ENCODE measurements around the gene SLC2A10.

SLC2A10 gene

GRCh38 chr20:46691196-46691595, 18.3 kb upstream of the SLC2A10 start:
- Mint-ChIP-seq H3K9me3 (no peaks in the 10 kb centered on the region), H3K4me3 (no peak overlapping the region), H3K27ac (no peak overlapping the region), H3K4me1 (peaks cover 37% of the 10 kb centered on the region), H3K27me3 (peaks cover 1% of the 10 kb centered on the region)
- ATAC-seq (no peak), DNase-seq (no peak)

- Mint-ChIP-seq H3K9me3 (peaks cover 0 to 7% of the 10 kb centered on the region in 2 donors), H3K4me3 (no peak overlapping the region), H3K4me1 (peaks cover 15% of the 10 kb centered on the region), H3K27ac (no peak overlapping the region), H3K27me3 (peaks cover 29% of the 10 kb centered on the region)
- DNase-seq: no peak
- no peak for ATAC-seq
Measured at GRCh38 chr20:46694484-46694883, 15.0 kb upstream of the SLC2A10 start.

DNA sequence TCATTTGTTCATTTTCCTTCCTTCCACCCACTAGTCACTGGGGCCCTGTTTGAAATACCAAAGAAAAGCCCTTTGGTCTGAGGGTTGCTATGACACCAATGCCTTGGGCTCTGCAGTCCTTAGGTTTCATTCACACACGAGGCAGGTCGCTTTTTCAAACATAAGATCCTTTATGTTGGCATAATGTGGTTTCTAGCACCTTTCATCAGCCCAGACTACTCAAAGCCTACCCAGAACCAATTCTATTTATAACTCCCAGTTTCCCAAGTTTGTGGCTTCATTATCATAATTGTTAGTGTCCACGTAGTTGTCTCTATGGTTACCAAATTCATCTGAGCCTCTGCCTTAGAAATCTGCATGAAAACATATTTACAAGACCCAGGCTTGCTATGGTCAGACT, 13.6 kb upstream of the SLC2A10 start:
- ATAC-seq (peak; percentile 43), DNase-seq (no peak)
- H3K27ac Mint-ChIP-seq: no peak overlapping the region
- peaks cover 10% of the 10 kb centered on the region for H3K4me1 Mint-ChIP-seq
- peaks cover 43% of the 10 kb centered on the region for H3K27me3 Mint-ChIP-seq
- H3K9me3 Mint-ChIP-seq: peaks cover 0 to 7% of the 10 kb centered on the region in 2 donors
- H3K4me3 Mint-ChIP-seq: no peak overlapping the region

DNA sequence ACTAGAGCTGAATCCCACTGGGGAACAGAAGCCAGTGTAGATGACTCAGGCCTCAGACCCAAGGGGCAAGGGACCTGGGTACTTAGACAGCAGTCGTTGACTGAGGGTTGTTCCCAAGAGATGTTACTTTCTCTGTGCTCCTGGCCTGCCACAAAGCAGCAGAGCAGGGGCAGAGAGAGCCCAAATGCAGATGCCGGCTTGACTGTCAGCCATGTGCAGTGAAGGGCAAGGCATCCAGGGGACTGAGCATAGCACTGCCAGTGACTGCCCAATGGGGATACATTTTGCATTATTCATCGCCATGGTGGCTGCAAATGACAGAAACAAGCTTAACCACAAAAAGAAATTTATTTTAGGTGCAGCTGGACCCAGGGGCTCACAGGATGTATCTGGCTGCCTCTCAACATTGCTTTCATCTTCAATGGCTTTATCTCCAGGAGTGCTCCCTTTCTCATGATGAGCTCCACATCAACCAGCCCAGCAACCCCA, 12.6 kb upstream of the SLC2A10 start:
- H3K4me1 Mint-ChIP-seq: peaks cover 10% of the 10 kb centered on the region
- peaks cover 47% of the 10 kb centered on the region for H3K27me3 Mint-ChIP-seq
- no peak overlapping the region for H3K27ac Mint-ChIP-seq

GRCh38 chr20:46698788-46699187, 10.7 kb upstream of the SLC2A10 start:
- Mint-ChIP-seq H3K27ac (no peak overlapping the region), H3K9me3 (peaks cover 0 to 7% of the 10 kb centered on the region in 2 donors), H3K4me1 (peaks cover 10% of the 10 kb centered on the region), H3K27me3 (peaks cover 55% of the 10 kb centered on the region), H3K4me3 (no peak overlapping the region)
- ATAC-seq (no peak), DNase-seq (no peak)

More for the DNA sequence above, 12.6 kb upstream of the SLC2A10 start:
- Mint-ChIP-seq H3K4me3 (no peak overlapping the region), H3K9me3 (peaks cover 0 to 7% of the 10 kb centered on the region in 2 donors)
- DNase-seq (no peak), ATAC-seq (no peak)

- Mint-ChIP-seq H3K4me3 (no peak overlapping the region), H3K27ac (no peak overlapping the region), H3K9me3 (peaks cover 0 to 7% of the 10 kb centered on the region in 2 donors), H3K4me1 (peaks cover under 1% of the 10 kb centered on the region), H3K27me3 (peaks cover 65% of the 10 kb centered on the region)
- no peak for DNase-seq
- ATAC-seq: no peak
Measured at GRCh38 chr20:46699651-46700359, 9.6 kb upstream of the SLC2A10 start.

- peaks cover 0 to 7% of the 10 kb centered on the region in 2 donors for H3K9me3 Mint-ChIP-seq
- H3K4me3 Mint-ChIP-seq: no peak overlapping the region
- no peak for ATAC-seq
Measured at GRCh38 chr20:46700481-46700880, 9.0 kb upstream of the SLC2A10 start.

GRCh38 chr20:46701057-46701456, 8.4 kb upstream of the SLC2A10 start:
- Mint-ChIP-seq H3K9me3 (peaks cover 0 to 7% of the 10 kb centered on the region in 2 donors), H3K4me3 (no peak overlapping the region), H3K4me1 (no peaks in the 10 kb centered on the region), H3K27ac (no peak overlapping the region), H3K27me3 (peaks cover 72% of the 10 kb centered on the region)
- no peak for DNase-seq
- ATAC-seq: no peak

More at GRCh38 chr20:46700481-46700880, 9.0 kb upstream of the SLC2A10 start:
- no peak for DNase-seq
- Mint-ChIP-seq H3K27ac (no peak overlapping the region), H3K27me3 (peaks cover 71% of the 10 kb centered on the region), H3K4me1 (no peaks in the 10 kb centered on the region)

- Mint-ChIP-seq H3K4me3 (no peak overlapping the region), H3K4me1 (no peaks in the 10 kb centered on the region), H3K27me3 (peaks cover 67% of the 10 kb centered on the region), H3K27ac (no peak overlapping the region), H3K9me3 (peaks cover 4 to 7% of the 10 kb centered on the region in 2 donors)
- DNase-seq: no peak
- ATAC-seq: no peak
Measured at GRCh38 chr20:46701556-46701955, 7.9 kb upstream of the SLC2A10 start.

GRCh38 chr20:46701986-46702385, 7.5 kb upstream of the SLC2A10 start:
- ATAC-seq: no peak
- H3K27me3 Mint-ChIP-seq: peaks cover 63% of the 10 kb centered on the region
- no peak for DNase-seq
- peaks cover 5 to 7% of the 10 kb centered on the region in 2 donors for H3K9me3 Mint-ChIP-seq
- no peak overlapping the region for H3K27ac Mint-ChIP-seq
- no peaks in the 10 kb centered on the region for H3K4me1 Mint-ChIP-seq
- H3K4me3 Mint-ChIP-seq: no peak overlapping the region

DNA sequence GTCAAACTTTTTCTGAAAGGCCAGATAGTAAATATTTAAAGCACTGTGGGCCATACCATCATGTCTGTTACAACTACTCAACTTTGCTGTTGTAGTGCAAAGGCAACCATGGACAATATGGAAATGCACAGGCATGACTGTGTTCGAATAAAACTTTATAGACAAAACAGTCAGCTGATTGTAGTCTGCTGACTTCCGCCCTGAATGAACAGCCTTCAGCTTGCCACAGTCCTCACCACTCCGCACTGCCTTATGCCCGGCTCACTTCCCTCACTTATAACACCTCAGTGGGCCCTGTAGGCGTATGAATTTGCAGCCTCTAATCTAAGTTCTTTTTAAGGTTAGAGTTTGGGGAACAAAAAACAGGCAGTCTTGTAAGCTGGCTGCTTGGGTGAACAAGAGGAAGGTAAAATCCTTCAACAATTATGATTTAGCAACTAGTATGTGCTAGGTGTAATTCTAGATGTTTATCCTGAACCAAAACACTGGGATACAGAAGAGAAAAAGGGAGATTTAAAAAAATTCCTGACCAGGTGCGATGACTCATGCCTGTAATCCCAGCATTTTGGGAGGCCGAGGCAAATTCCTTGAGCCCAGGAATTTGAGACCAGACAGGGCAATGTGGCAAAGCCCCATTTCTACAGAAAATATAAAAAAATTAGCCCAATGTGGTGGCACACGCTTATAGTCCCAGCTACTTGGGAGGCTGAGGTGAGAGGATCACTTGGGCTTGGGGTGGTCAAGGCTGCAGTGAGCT, 6.8 kb upstream of the SLC2A10 start:
- H3K27me3 Mint-ChIP-seq: peaks cover 57% of the 10 kb centered on the region
- DNase-seq (no peak), ATAC-seq (no peak)
- peaks cover 5% of the 10 kb centered on the region in 2 donors for H3K9me3 Mint-ChIP-seq
- no peak overlapping the region for H3K4me3 Mint-ChIP-seq
- H3K4me1 Mint-ChIP-seq: no peaks in the 10 kb centered on the region
- H3K27ac Mint-ChIP-seq: no peak overlapping the region

DNA sequence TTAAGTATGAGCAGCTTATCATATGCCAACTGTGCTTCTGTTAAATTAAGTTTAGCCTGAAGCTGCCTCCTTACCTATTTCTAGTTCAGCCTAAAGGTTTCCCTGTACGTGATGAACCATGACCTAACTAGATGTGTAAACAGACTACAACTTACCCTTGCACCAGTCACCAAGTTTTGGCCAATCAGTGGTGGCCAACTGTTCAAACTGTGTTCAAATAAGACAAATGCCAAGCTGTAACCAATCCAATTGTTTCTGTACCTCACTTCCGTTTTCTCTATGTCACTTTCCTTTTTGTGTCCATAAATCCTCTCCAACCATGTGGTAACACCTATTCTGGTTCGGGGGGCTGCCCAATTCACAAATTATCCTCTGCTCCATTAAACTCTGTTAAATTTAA, 6.0 kb upstream of the SLC2A10 start:
- Mint-ChIP-seq H3K4me1 (peaks cover 2% of the 10 kb centered on the region), H3K4me3 (no peak overlapping the region), H3K9me3 (peaks cover 0 to 5% of the 10 kb centered on the region in 2 donors), H3K27ac (no peak overlapping the region), H3K27me3 (peaks cover 53% of the 10 kb centered on the region)
- DNase-seq (no peak), ATAC-seq (no peak)

DNA sequence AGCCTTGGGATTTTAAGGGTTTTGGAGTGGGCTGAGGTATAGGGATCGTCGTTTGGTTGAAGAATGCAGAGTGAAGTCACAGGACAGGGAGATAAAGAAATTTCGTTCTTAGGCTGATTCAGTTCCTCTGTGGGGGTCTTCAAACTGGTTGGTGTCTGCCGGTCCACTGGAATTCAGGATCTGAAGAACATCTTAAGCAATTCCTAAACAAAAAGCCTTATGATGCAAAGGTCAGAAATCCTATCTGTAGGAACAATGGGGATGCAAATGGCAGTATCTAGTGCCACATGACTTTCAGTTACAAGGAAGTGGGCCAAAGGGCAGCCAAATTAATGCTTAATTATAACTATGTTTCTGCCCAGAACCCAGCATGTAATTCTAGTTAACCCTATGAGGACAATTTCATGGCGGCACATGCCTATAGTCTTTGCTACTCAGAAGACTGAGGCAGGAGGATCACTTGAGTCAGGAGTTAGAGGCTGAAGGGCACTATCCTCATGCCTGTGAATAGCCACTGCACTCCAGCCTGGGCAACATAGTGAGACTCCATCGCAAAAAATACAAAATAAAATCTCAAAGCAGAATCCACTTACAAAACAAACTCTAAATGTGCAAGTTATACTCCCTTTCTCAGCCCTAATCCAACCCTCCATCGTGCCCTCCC, 4.6 kb upstream of the SLC2A10 start:
- Mint-ChIP-seq H3K4me3 (no peak overlapping the region), H3K27me3 (peaks cover 58% of the 10 kb centered on the region), H3K4me1 (peaks cover 14% of the 10 kb centered on the region), H3K9me3 (peaks cover 0 to 5% of the 10 kb centered on the region in 2 donors), H3K27ac (no peak overlapping the region)
- DNase-seq (no peak), ATAC-seq (no peak)

GRCh38 chr20:46705378-46705729, 4.1 kb upstream of the SLC2A10 start:
- H3K27me3 Mint-ChIP-seq: peaks cover 58% of the 10 kb centered on the region
- peaks cover 0 to 5% of the 10 kb centered on the region in 2 donors for H3K9me3 Mint-ChIP-seq
- H3K4me3 Mint-ChIP-seq: no peak overlapping the region
- ATAC-seq (no peak), DNase-seq (no peak)
- peaks cover 19% of the 10 kb centered on the region for H3K4me1 Mint-ChIP-seq
- H3K27ac Mint-ChIP-seq: no peak overlapping the region

GRCh38 chr20:46706242-46706641, 3.2 kb upstream of the SLC2A10 start:
- no peak overlapping the region for H3K4me3 Mint-ChIP-seq
- H3K27me3 Mint-ChIP-seq: peaks cover 58% of the 10 kb centered on the region
- no peak for ATAC-seq
- no peak overlapping the region for H3K27ac Mint-ChIP-seq
- peaks cover 22% of the 10 kb centered on the region for H3K4me1 Mint-ChIP-seq
- peaks cover 0 to 5% of the 10 kb centered on the region in 2 donors for H3K9me3 Mint-ChIP-seq
- DNase-seq: no peak

Data from stimulated activated naive CD8-positive, alpha-beta T cell treated with anti-CD3 and anti-CD28 coated beads, Interleukin-15, amount 100 ng/mL, for 72 hours (primary cell).